ENCODE measurements around the gene GABRB1.

DNA sequence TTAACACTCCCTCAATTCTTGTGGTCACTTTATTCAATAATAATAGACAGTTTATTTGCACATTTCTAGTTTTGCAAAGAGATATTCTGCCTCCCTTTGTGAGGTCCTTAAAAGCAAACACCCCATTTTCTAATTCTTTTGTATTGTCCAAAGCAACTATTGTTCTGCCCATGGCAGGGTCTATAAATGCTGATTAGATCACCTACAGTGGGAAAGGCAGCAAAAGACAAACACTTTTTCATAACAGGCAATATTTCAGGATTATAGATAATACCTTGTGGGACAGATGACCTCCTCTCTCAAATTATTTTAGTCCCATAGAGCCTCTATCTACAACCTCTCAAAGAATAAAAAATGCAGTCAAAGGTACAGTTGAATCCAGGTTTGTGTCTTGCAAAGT, 403.6 kb downstream of the GABRB1 start:
- TF ChIP-seq GATA2 (IDR thresholded peaks at IDR 0.05; ENCODE audit: low read depth, low read length) (no peak), GATA3 (IDR thresholded peaks at IDR 0.05; ENCODE audit: low read depth, low read length) (no peak)
